Keratinocyte (primary cell): ENCODE results near the gene SIRT7.

Source experiments
- CTCF ChIP-seq, 3 experiments: IDR thresholded peaks in 1 of 3; conservative IDR thresholded peaks in 1 of 3; optimal IDR thresholded peaks in 1 of 3; 2 replicates in 2 of 3; 3 replicates in 1 of 3; pipeline versions ENCODE3 to v1.5.1; 2011; ENCODE audit warnings: low read length in 3 of 3, mild to moderate bottlenecking in 3 of 3, moderate library complexity in 2 of 3, control low read depth in 1 of 3, inconsistent platforms in 1 of 3; ENCODE audit not compliant: insufficient read depth in 2 of 3; ENCODE audit errors: extremely low read depth in 1 of 3
- EZH2 ChIP-seq: IDR thresholded peaks from one replicate; pipeline ENCODE4 v1.6.1; 2012; ENCODE audit warnings: inconsistent platforms, mild to moderate bottlenecking, low read length, moderate library complexity

GRCh38 chr17:81931189-81931556 is 13.2 kb upstream of the SIRT7 start:
- TF ChIP-seq EZH2, result no peak
- TF ChIP-seq CTCF (optimal IDR thresholded peaks at IDR 0.05 in 1 of 3, IDR thresholded peaks at IDR 0.05 in 1 of 3, conservative IDR thresholded peaks at IDR 0.05 in 1 of 3; ENCODE audit: extremely low read depth in 1 of 3, insufficient read depth in 2 of 3, low read length in 3 of 3), result no peak
